Testis (tissue), 3 donors: ENCODE data around the gene HNRNPC. TPM values are rescaled to one million over a fixed set of nuclear protein-coding genes. Genes with fewer than 3 reads are reported as not detected.

Experiments
- DNase-seq: peaks from one replicate; pipeline ENCODE4 v3.0.0-alpha.2; 2019
- H3K27ac ChIP-seq, 2 donors: fragments of 200-600 bp; sonication (generic); one replicate each; pipeline ENCODE4 v1.5.1; 2019
- H3K27me3 ChIP-seq: fragments of 200-600 bp; sonication (generic); one replicate; pipeline ENCODE4 v1.5.1; 2019
- H3K36me3 ChIP-seq: fragments of 200-600 bp; sonication (generic); one replicate; pipeline ENCODE4 v1.5.1; 2017; ENCODE audit warnings: low read depth; ENCODE audit errors: missing control alignments
- H3K4me1 ChIP-seq: fragments of 200-600 bp; sonication (generic); one replicate; pipeline ENCODE4 v1.5.1; 2019
- H3K4me3 ChIP-seq, 2 donors: fragments of 200-600 bp; sonication (generic); one replicate each; pipeline ENCODE4 v1.5.1; 2017 to 2019
- H3K9me3 ChIP-seq: fragments of 200-600 bp; sonication (generic); one replicate; pipeline ENCODE4 v1.5.1; 2017
- CTCF ChIP-seq, 3 experiments: fragments of 450-650 bp in 2 of 3; fragments of 200-600 bp in 1 of 3; sonication (generic) in 1 of 3; IDR thresholded peaks; one replicate each; pipeline ENCODE4 v1.5.1; 2016 to 2019; ENCODE audit warnings: antibody characterized with exemption in 3 of 3, mild to moderate bottlenecking in 2 of 3, moderate library complexity in 1 of 3
- POLR2A ChIP-seq: fragments of 450-650 bp; IDR thresholded peaks from one replicate; pipeline ENCODE4 v1.6.1; 2017; ENCODE audit warnings: antibody characterized with exemption, mild to moderate bottlenecking, moderate library complexity
- WGBS, 2 donors: methylation state at CpG; one replicate each; pipeline ENCODE4 v1.1.5; 2018; 5-methylcytosine and 5-hydroxymethylcytosine counted together
- intact Hi-C: fragments of 100-400 bp; cut with DNase I; formaldehyde crosslinking; loops from one replicate; pipeline ENCODE4 v1.15.1; 2023; ENCODE audit warnings: low total_unique reads
- polyA plus RNA-seq: library from polyadenylated mRNA; stranded (reverse); fragments of 350-450 nt; fragmentation: Illumina TruSeq; extraction: RNeasy Lipid Tissue Mini Kit (QIAGEN cat#74804); gene quantifications from one replicate; pipeline ENCODE4 v1.2.3, GENCODE V29; 2014; ENCODE audit warnings: low read depth, low replicate concordance; ENCODE audit not compliant: insufficient read depth
- total RNA-seq, 2 donors: library from RNA; depleted of rRNA; stranded (reverse); fragments of >200 nt; gene quantifications; one replicate each; pipeline ENCODE4 v1.2.3, GENCODE V29; 2016

The HNRNPC gene
- total and polyA plus RNA-seq, 3 donors from 2014 or later, result 317 to 443 (median 399) TPM

GRCh38 chr14:21197418-21198205 lies 71.6 kb downstream of the HNRNPC start:
- Histone ChIP-seq H3K4me1 (no peaks in the 10 kb centered on the region), H3K27me3 (no peaks in the 10 kb centered on the region), H3K9me3 (no peaks in the 10 kb centered on the region), H3K27ac (no peak overlapping the region), H3K4me3 (no peak overlapping the region), H3K36me3 (no peaks in the 10 kb centered on the region)
- DNase-seq, result no peak
- intact Hi-C loops, result no loop called here
- 83 to 89% methylated on average over 2 of the region's 2 CpGs for WGBS, 2 donors
- TF ChIP-seq POLR2A (no peak), CTCF (IDR thresholded peaks at IDR 0.05) (no peak)

- Histone ChIP-seq H3K4me3 (no peak overlapping the region), H3K36me3 (no peaks in the 10 kb centered on the region), H3K27ac (no peak overlapping the region), H3K9me3 (no peaks in the 10 kb centered on the region), H3K27me3 (no peaks in the 10 kb centered on the region), H3K4me1 (no peaks in the 10 kb centered on the region)
- intact Hi-C loops, result no loop called here
- TF ChIP-seq POLR2A (no peak), CTCF (IDR thresholded peaks at IDR 0.05) (no peak)
- no peak for DNase-seq
These were observed 74.6 kb downstream of the HNRNPC start for GRCh38 chr14:21194597-21194996.

- Histone ChIP-seq H3K36me3 (no peaks in the 10 kb centered on the region), H3K4me1 (no peaks in the 10 kb centered on the region), H3K9me3 (no peaks in the 10 kb centered on the region), H3K27ac (no peak overlapping the region), H3K27me3 (no peaks in the 10 kb centered on the region), H3K4me3 (no peak overlapping the region)
- 80 to 92% methylated on average over 6 to 7 of the region's 7 CpGs for WGBS, 2 donors
- TF ChIP-seq CTCF (IDR thresholded peaks at IDR 0.05), result no peak
- TF ChIP-seq POLR2A, result no peak
- intact Hi-C loops, result no loop called here
- DNase-seq, result no peak
These were observed 76.2 kb downstream of the HNRNPC start for GRCh38 chr14:21192875-21193535.

GRCh38 chr14:21192447-21192822 lies 76.8 kb downstream of the HNRNPC start:
- Histone ChIP-seq H3K27ac (no peak overlapping the region), H3K9me3 (no peaks in the 10 kb centered on the region), H3K4me3 (peak overlapping the region in 1 of 2 donors; percentile 12), H3K36me3 (no peaks in the 10 kb centered on the region), H3K27me3 (no peaks in the 10 kb centered on the region), H3K4me1 (no peaks in the 10 kb centered on the region)
- no peak for DNase-seq
- TF ChIP-seq CTCF (IDR thresholded peaks at IDR 0.05) (no peak), POLR2A (no peak)
- intact Hi-C loops, result no loop called here
- 0 to 27% methylated on average over 1 of the region's 1 CpG for WGBS, 2 donors
